GM10248 (cell line): ENCODE data around the gene PCED1A.
"Not testable (repeated sequence)": the region's sequence is repeated elsewhere in the genome, so short reads cannot be mapped to it uniquely, and the experiment has no call there.

Experiments used
- CTCF ChIA-PET: fragments of 300-600 bp; sonication (Branson Sonifier 250); formaldehyde crosslinking; extraction: SDS; loops from one replicate; lab custom pipeline; 2021; ENCODE audit warnings: antibody characterized with exemption; lab: Yijun Ruan, JAX
- POLR2A ChIA-PET: fragments of 350-650 bp; sonication (Branson Sonifier 250); formaldehyde crosslinking; extraction: SDS; loops from one replicate; lab custom pipeline; 2020; ENCODE audit warnings: antibody characterized with exemption; lab: Yijun Ruan, JAX
- DNase-seq: peaks from one replicate; pipeline ENCODE4 v3.0.0; 2012; ENCODE audit errors: extremely low spot score
- TF ChIP-seq, protein P1 (sequence below): IDR thresholded peaks from 2 replicates; pipeline ENCODE4 v1.5.1; 2012; ENCODE audit warnings: mild to moderate bottlenecking, low read depth; ENCODE audit errors: extremely low read depth, missing control alignments, control extremely low read depth

Gene PCED1A

DNA sequence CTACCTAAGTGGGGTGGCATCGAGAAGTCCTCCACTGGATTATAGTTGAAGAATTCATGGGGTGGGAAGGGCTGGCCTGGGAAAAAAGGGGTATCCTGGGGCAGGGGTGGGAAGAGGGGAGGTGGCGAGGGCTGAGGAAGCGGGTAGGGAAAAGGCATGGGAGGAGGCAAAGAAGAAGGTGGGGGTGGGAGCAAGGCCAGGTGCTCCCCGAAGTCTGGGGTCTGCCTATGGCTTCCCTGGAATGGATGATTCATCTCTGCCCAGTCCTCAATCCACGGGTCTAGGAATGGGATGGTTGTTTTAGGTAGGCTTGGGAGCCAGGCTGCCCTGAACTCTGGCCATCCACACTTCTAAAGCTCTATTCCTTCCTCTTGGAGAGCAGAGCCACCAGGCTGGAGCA is 4.4 kb downstream of the PCED1A start:
- DNase-seq = no peak
- ChIA-PET CTCF (interaction anchor here (1.0 kb wide), 1 partner anchor 16 kb away, joined by 4 read pairs; no protein-coding TSS in a partner anchor), POLR2A (no interaction called here)
- TF ChIP-seq, protein P1, sequence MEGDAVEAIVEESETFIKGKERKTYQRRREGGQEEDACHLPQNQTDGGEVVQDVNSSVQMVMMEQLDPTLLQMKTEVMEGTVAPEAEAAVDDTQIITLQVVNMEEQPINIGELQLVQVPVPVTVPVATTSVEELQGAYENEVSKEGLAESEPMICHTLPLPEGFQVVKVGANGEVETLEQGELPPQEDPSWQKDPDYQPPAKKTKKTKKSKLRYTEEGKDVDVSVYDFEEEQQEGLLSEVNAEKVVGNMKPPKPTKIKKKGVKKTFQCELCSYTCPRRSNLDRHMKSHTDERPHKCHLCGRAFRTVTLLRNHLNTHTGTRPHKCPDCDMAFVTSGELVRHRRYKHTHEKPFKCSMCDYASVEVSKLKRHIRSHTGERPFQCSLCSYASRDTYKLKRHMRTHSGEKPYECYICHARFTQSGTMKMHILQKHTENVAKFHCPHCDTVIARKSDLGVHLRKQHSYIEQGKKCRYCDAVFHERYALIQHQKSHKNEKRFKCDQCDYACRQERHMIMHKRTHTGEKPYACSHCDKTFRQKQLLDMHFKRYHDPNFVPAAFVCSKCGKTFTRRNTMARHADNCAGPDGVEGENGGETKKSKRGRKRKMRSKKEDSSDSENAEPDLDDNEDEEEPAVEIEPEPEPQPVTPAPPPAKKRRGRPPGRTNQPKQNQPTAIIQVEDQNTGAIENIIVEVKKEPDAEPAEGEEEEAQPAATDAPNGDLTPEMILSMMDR = no peak

DNA sequence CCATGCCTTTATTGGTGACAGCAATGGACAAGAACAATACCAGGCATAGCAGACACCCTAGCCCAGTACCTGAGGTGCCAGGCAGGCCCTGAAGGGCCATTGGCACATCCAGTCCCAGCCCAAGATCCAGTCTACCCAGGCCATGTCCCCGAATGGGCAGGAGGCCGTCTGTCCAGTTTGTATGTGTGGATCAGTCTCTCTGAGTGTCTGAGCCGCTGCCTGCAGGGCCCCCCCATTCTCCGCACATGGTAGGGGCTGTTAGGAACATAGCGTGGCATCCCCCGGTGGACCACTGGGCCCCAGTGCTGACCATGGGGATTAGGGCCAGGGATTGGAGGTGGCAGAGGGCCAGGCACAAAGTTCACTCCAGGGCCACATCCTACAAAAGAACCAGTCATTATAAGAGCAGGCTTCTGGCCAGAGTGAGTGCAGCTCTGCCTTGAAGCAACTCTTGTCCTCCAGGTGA is 5.1 kb downstream of the PCED1A start:
- TF ChIP-seq, protein P1 = no peak
- no peak for DNase-seq
- POLR2A ChIA-PET = no interaction called here
- CTCF ChIA-PET = no interaction called here

DNA sequence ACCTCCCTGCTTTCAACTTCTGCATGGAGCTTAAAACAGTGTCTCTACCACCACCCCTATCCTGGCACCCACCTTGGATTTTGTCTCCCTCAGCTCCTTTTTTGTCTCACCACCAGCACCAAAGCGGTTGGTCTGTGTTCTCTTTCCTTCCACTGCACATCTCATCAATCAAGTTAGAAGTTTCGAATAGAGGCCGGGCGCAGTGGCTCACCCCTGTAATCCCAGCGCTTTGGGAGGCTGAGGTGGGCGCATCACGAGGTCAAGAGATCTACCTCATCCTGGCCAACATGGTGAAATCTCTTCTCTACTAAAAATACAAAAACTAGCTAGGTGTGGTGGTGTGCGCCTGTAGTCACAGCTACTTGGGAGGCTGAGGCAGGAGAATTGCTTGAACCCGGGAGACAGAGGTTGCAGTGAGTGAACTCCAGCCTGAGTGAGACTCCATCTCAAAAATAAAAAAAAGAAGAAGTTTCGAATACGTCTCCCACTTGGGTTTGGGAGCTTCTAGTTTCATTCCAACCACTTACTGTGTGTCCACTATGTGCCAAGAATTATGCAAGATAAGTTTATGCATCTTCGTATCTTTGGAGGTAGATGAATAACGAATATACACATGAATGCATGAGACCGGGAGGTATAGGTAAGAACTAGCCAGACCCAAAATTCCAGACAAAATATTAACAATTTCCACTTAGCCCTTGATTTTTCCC is 5.9 kb downstream of the PCED1A start:
- CTCF ChIA-PET = interaction anchor here (0.6 to 1.6 kb wide), 2 partner anchors 18 to 482 kb away, joined by 3 read pairs; partner anchors contain the start of gene TMEM239
- POLR2A ChIA-PET = no interaction called here
- DNase-seq = no peak
- TF ChIP-seq, protein P1 = no peak

DNA sequence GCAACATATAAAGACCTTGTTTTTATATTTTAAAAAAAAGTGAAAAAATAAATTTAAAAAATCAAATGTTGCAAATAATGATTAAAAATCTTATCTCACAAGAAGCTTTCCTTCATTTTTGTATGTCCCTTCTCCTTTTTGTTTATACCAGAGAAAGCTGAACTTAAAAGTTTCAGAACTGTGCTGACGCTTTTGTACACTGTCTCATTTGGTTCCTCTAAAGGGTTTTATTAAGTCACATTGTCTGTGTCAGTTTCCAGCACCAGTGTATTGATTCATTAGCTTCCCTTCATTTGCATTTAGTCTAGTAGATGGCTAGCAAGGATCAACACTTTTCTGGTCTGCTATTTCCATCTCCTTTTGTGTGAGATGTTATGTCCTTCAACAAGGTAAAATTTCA is 6.7 kb downstream of the PCED1A start:
- CTCF ChIA-PET = interaction anchor here (1.6 kb wide), 1 partner anchor 17 kb away, joined by 3 read pairs; the partner anchor contains the start of gene TMEM239
- POLR2A ChIA-PET = no interaction called here

DNA sequence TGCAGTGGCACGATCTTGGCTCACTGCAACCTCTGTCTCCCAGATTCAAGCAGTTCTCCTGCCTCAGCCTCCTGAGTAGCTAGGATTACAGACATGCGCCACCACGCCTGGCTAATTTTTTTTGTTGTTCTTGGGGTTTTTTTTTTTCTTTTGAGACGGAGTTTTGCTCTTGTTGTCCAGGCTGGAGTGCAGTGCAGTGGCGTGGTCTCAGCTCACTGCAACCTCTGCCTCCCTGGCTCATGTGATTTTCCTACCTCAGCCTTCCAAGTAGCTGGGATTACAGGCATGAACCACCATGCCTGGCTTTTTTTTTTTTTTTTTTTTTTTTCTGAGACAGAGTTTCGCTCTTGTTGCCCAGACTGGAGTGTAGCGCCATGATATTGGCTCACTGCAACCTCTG is 9.2 kb downstream of the PCED1A start:
- CTCF ChIA-PET = interaction anchor here (0.6 kb wide), 1 partner anchor 766 kb away, joined by 3 read pairs; no protein-coding TSS in a partner anchor
- POLR2A ChIA-PET = not testable (repeated sequence)

More for the DNA sequence above, 6.7 kb downstream of the PCED1A start:
- TF ChIP-seq, protein P1 = no peak
- DNase-seq = no peak

DNA sequence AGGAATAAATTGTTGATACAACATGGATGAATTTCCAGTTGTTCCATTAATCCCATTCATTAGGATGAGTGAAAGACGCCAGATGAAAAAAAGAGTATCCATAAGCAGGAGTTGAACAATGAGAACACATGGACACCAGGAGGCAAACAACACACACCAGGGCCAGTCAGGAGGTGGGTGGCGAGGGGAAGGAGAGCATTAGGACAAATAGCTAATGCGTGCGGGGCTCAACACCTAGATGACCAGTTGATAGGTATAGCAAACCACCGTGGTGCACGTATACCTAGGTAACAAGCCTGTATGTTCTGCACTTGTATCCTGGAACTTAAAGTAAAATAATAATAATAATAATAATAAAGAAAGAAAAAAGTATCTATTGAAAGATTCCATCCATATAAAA is 11.1 kb downstream of the PCED1A start:
- no peak for DNase-seq
- ChIA-PET POLR2A (no interaction called here), CTCF (no interaction called here)
- TF ChIP-seq, protein P1 = no peak

More for the DNA sequence above, 9.2 kb downstream of the PCED1A start:
- not testable (repeated sequence) for DNase-seq

DNA sequence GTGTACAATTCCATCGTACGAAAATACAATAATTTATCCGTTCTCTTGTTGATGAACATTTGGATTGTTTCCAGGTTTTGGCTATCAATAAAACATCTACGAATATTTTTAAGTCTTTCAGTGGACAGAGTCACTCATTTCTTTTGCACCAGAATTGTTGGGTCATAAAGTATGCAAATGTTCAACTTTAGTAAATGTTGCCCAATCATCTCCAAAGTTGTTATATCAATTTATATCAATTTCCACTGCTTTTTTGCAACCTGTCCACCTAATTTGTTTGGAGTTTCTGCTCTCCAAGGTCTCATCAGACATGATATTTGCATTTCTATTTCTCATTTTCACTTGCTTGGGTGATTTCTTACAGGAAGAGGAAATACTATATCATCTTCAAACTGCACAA is 13.8 kb downstream of the PCED1A start:
- TF ChIP-seq, protein P1 = no peak
- POLR2A ChIA-PET = no interaction called here
- CTCF ChIA-PET = interaction anchor here (0.9 kb wide), 2 partner anchors 12 to 83 kb away, joined by 3 to 5 read pairs; no protein-coding TSS in a partner anchor
- DNase-seq = no peak
